Measurements from ENCODE around the gene INSM1.

INSM1 gene

DNA sequence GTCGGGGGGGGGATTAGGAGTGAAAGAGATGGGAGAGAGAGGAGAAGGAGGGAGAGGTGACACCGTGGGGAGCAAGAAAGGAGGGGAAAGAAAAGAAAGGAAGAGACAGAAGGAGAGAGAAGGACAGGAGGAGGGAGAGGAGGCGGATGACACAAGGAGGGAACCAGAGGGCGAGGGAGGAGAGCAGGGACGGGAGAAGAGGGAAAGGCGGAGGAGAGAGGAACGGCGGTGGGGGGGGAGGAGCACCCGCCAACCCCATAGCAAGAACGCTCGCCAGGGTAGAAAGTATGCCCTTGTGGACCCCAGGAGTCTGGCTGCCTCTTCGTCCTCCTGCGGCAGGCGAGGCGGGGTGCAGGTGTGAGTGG is 4.5 kb upstream of the INSM1 start:
- DNase-seq = no peak

DNA sequence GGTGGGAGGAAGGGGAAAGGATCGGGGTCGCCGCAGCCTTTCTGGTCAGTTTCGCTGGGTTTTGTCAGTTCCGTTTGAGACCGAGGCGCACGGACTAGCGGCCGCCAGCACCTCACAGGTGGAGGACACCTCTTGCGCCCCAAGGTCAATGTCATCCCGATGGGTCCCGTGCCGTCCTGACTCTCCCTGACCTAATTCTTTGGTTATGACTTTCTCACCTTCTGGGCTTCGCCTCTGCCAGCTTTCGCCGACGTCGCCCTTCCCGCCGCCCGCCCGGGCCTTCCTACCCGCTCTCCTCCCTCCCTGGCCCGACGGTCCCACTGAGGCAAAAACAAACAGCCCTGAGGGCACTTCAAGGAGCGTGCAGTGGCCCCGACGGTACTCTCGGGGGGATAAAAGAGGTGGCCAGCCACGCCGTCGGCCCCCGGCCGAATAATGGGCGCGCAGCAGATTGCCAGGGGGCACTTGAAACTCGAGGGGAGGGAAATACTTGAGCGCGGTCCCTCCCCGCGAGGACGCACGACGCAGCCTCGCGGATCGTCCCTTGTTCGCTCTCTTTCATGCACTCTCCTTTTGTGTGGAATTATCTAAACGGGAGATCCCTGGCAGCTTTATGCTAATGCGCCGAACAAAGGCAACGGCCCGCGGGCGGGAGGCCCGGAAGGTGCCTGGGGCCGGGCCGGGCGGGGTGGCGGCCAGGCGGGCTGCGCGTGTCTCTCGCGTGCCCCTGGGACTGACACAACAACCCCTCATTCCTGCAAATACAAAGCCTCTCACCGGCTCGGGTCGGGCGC is 3.9 kb upstream of the INSM1 start:
- peak; percentile 50 for DNase-seq

DNA sequence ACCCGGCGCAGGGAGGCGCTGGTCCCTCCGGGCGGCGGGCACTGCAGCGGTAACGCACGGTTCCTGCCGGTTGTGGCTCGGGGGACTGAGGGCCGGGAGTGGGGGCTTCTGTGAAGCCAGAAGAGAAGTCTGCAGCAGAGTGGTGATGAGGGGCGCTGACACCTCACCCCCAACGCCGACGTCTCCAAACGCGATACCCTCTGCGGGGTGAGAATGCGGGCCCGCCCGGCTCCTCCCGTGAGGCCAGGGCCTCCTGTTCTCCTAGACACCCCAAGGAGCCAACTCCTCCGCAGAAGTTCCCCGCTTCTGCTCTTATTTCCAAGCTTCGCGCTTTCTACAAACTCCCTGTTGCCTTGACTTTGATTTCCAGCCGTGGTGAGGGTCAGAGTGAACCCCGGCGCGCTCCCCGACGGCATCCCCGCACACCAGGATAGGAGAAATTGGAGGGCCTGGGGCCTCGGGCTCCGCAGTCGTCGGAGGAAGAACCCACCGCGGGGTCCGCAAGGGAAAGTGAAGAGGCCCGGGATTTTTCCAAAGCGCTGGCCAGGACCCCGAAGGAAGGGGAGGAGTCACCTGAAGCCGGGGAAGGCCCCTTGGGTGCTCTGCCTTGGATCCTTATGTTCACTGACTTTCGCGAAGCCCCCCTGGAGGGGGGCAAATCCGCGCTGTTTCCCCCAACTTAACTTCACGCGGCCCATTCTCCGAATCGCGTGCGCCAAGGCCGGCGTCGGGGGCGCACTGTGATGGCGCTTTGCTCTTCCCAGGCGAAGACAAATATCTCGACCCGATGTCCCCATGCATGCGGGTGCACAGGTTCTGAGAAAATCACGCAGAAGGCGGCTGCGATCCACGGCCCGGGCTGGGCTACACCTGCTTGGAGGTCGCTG is 3.1 kb upstream of the INSM1 start:
- peak; percentile 48 for DNase-seq

DNA sequence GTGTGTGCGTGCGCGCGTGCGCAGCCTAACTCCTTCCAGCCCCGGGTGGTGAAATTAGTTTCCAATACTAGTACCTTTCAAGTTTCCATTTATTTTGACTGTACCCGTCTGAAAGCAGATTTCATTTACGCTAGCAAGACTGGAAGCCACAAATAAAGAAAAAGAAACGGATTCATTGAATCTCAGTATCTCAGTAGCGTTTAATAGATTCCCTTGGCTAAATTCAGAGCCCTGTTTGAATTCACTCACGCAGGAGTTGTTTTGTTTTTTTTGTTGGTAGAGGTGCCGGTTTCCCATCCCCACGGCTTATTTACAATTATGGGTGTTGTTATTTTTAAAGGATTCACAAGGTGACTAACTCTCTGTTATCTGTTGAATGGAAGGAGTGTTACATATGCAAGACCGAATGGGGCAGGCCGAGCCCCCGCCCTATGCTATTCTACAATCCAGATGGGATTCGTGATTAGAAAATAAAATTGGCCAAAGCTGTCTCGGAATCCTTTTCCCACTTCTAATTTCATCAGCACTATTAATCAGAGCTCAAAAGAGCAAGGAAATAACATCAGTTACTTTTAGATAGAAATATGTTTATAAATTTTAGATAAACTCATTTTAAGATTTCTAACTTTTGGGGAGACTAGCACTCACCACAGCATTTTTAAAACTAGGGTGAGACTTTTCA is 2.3 kb upstream of the INSM1 start:
- no peak for DNase-seq

DNA sequence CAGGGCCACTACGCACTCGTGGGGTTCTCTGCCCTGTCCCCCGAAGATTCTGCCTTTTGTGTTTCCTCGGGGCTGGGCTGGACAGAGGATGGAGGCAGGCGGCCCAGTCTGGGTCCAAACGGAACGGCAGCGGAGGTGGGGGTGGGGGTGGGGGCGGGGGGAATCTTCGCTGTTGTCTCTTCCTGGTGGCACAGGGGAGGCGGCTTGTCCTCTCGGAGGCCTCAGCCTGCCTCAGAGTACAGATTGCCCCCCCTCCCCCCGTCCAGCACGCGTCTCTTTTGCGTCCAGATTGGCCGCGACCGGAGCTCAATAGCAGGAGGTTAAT is 1.4 kb upstream of the INSM1 start:
- DNase-seq = no peak

DNA sequence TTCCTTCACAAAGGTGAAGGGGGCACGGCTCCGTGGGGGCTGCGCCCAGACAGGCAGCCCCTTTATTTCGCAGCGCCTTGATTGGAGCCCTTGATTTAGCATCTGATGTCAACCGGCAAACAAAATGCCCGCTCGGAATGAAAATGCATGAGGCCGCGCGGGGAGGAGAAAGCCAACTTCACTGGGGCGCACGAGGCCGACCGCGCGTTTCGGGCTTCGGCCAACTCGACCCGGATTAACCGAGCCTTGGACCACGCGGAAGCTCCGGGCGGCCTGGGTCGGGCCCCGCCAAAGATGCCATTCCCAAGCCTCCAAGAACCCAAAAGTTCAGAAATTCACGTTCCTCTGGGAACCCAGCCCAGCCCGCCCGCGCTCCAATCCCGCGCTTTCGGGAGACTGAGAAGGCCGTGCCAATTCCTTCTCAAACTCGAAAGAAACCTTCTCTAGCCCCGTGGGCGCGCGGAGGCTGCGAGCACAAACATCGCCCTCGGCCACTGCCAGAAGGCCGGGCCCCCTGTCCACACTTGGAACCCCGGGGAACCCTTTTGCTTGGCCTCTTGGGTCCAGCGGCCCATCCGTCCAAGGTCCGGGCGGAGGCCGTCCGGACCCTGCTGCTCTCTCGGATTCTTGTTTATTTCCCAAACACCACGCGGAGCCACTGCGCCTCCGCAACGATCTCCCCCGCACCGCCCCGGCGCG is 879 bp upstream of the INSM1 start:
- peak; percentile 36 for DNase-seq

DNA sequence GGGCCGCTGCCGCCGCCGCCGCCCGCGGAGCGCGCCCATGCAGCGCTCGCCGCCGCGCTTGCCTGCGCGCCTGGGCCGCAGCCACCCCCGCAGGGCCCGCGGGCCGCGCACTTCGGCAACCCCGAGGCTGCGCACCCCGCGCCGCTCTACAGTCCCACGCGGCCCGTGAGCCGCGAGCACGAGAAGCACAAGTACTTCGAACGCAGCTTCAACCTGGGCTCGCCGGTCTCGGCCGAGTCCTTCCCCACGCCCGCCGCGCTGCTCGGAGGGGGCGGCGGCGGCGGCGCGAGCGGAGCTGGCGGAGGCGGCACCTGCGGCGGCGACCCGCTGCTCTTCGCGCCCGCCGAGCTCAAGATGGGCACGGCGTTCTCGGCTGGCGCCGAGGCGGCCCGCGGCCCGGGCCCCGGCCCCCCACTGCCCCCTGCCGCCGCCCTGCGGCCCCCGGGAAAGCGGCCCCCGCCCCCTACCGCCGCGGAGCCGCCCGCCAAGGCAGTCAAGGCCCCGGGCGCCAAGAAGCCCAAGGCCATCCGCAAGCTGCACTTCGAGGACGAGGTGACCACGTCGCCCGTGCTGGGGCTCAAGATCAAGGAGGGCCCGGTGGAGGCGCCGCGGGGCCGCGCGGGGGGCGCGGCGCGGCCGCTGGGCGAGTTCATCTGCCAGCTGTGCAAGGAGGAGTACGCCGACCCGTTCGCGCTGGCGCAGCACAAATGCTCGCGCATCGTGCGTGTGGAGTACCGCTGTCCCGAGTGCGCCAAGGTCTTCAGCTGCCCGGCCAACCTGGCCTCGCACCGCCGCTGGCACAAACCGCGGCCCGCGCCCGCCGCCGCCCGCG is 730 bp downstream of the INSM1 start:
- DNase-seq = peak; percentile 39

DNA sequence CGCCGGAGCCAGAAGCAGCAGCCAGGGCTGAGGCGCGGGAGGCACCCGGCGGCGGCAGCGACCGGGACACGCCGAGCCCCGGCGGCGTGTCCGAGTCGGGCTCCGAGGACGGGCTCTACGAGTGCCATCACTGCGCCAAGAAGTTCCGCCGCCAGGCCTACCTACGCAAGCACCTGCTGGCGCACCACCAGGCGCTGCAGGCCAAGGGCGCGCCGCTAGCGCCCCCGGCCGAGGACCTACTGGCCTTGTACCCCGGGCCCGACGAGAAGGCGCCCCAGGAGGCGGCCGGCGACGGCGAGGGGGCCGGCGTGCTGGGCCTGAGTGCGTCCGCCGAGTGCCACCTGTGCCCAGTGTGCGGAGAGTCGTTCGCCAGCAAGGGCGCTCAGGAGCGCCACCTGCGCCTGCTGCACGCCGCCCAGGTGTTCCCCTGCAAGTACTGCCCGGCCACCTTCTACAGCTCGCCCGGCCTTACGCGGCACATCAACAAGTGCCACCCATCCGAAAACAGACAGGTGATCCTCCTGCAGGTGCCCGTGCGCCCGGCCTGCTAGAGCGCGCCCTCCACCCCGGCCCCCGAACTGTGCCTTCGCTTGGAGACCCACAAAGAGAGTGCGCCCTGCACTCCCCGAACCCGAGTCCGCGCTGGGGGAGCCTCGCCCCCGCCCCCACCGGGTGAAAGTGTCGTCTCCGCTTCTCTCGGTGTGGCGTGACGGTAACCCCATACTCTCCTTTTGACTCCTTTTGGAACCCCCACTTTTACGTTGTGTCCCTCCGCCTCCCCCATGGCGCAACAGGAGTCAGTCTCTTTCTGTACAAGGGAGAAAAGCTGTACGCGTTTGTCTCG is 1.6 kb downstream of the INSM1 start:
- DNase-seq = peak; percentile 46

DNA sequence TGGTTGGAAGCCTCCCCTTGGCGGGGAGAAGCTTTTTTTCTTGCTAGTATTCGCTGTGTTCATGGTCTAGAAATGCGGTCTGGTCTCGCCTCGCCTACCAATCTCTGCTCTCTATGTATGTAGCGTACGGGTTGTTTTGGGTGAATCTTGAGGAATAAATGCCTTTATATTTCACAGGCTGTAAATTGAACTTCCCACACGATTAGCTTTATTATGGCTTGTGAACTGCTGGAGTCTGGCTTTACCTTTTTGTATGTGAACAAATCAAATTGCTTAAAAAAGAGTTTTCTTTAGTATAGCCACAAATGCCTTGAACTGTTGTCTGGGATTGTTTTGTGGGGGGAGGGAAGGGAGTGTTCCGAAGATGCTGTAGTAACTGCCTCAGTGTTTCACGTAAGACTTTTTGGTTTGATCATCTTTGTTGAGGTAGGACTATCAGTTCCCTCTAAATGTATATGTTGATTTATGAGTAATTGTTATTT is 2.2 kb downstream of the INSM1 start:
- DNase-seq = no peak

DNA sequence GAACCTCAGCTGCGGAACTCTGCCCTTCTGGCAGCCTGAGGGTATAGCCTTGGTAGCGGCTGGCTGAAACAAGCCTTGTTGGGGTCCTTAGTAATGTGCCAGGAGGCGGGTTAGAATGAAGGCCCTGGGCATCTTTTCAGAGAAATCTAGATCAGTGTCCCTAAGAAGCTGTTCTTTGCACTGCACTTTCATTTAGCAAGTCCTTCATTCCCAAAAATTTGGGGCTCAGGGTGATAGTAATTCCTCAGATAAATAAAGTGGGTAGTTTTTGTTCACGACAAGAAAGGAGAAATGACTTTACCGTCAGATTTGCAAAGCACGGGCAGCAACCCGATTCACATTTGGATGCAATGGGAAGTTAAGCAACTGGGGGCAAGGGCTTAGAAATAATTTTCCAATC is 3.2 kb downstream of the INSM1 start:
- DNase-seq = no peak

DNA sequence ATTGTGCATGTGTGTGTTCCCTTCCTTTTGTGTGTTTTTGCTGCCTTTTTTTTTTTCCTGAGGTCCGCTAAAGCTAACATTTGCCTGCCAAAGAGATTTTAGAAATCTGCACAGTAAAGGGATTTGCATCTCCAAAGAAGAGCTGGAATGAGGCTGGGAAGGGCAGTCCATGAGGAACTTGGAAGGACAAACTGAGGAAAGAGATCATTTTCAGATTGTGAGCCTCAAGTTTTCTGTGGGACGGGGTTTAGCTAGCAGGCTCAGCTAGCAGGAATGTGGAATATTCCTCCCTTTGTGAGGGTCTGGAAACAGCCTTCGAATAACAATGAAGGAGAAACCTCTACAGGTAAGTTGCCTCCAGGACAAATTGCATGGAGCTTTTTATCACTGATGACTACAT is 3.8 kb downstream of the INSM1 start:
- no peak for DNase-seq

DNA sequence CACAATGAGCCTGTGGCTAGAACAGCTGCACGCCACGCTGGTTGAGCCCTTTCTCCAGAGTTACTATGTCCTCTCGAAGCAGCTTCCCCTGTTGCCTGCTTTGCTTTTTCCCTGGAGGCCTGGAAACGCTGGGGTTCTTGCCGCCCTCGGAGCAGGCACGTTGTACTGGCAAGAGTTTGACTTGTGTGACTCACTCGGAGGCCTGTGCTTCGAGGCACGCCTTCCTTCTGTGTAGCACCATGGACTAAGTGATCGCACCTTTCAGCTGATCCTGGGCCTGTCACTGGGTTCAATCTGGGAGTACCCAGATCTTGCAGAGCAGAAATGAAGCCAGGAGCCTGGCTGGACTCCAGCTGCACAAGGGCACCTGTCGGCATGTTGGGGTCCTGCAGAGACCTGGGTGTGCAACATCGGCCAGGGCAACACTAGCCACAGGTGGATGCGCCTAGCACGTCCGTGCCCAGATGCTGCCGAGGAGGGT is 5.2 kb downstream of the INSM1 start:
- no peak for DNase-seq

DNA sequence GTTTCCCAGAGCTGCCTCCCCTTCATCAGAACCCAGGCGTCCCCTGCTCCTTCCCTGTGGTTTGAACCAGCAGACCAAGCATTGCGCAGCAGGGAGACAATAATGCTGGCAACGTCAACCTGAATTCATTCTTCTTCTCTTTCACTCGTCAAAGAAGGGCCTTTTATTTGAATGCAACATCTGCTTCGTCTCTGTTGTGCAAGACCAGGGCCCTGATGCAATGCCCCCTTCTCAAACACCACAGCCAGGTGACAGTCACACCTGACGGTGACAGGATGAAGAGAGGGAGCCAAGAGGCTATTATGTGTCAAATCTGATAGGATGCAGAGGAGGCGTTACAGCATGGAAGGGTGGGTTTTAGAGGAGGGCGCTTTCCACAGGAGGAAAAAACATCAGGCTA is 8.0 kb downstream of the INSM1 start:
- DNase-seq = no peak

DNA sequence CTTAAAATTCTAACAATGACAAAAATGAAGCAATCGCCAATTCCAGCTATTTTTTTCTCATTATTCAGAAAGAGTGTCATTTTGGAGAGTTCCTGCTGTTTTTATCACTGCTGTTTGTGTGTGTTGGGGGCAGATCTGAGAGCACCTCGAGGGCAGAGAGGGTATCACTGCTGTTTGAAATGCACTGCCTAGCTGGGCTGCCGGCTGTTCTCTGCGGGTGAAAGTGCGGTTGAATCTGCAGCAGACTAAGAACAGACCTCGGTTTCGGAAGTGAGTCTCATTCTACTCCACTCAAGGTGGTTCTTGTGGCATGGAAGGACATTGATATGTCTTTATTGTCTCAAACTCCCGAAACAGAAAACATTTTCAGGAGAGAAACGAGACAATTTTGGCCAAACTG is 18.3 kb downstream of the INSM1 start:
- DNase-seq = no peak

DNA sequence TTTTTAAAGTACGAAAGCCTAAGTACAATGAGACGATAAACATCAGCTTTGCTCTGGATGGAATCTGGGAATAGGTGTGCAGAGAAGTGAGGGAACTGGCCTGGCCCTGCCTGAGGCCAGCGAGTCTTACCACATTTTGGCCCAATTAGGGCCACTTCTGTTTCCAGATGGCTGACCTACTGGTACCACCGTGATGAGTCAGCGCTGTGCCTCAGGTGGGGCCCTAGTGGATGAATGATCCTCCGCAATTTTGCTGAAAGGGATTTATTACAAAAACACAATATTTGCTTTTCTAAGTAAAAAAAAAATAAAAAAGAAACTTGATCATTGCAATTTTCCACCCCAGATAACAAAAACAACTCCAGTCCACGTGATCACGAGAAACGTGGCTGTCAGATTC is 22.5 kb downstream of the INSM1 start:
- DNase-seq = no peak

DNA sequence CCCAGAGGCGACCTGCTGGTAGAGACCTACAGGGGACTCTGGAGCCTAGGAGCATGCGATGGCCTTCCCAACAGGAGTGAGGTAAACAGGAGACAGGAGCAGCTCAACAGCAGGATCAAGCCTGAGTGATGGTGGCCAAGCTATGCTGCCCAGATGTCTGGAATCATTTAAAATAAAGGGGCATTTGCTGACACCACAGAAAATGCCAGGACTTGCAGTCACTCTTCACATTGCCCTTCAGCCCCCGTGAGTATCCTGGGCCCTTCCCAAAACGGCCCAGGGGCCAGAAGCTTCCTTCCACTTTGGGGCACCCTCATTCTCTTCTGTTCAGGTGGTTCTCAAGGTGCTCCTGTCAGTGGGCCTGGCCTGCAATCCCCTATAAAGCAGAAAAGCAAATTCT is 23.2 kb downstream of the INSM1 start:
- no peak for DNase-seq

DNA sequence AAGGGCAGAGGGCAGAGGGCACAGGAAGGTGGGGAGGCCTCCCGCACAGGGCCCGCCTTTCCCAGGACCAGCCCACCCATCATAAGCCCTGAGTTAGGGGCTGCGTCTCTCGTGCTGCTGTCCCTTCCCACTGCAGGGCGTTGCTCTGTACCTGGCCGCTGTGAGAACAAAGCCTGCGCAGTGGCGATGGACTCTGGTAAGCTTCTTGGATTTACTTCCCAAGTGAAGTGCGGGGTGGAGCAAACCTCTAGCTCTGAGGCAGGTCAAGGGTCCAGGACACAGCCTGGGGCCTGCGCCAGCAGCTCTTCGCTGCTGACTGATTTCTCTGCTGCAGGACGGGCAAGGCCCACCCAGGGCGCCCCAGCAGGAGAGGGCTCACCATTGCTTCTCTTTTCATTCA is 23.9 kb downstream of the INSM1 start:
- DNase-seq = no peak

DNA sequence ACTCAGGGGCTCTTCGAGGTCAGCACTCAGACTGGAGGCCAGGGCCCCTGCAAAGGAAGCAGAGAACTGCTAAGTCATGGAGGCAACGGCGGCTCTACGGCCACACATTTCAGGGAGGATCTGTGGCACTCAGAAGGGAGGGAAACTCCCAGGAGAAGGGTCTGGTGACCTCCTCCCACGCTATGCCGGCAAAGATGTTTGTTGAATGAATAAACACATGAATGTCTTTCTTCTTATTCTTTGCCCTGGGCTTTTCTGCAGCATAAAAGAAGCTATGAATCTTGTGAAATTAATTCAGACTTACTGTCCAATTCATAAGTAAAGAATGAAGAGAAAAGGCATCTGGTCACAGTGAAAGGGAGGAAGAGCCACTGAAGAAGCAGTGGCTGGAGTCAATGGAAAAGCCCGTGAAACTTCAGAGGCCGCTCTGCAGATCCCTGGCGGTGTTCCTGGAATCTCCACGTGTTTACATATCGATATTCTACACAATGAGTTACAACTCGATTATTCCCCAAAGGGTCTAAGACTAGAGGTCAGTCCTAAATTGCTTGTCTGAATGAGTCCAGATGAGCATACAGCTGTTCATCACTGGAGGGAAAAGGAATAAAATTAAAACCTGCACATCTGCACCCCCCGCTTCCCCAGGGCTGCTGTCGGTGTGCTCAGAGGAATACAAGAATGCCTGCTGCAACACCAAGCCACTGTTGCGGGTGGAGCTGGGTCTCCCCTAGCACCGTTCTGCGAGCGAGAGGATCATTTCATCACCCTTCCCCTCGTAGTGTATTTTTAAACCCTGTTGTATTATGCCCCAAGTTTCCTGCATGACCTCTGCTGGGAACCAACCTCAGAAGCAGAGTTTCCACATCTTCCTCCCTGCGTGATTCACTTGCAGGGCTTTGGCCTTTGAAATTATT is 25.6 kb downstream of the INSM1 start:
- DNase-seq = no peak

DNA sequence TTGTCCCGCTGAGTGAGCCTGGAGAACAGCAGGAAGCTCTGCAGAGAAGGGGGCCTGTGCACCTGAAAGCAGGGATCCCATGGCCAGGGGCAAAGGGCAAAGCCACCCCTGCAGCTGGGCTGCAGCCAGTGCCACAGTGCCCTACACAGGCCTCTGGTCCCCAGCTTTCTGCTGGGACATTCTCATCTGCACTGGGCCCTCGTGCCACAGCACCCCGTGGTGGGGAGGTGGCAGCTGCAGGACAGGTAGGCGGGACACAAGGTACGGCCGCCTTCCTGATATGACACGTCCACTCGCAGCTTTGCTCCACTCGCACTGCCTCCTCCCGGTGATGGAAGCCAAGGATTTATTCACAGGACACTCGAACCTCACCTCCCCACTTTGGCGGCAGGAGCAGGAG is 27.2 kb downstream of the INSM1 start:
- no peak for DNase-seq

All from stimulated activated CD8-positive, alpha-beta memory T cell treated with anti-CD3 and anti-CD28 coated beads, Interleukin-4, amount 100 ng/mL, for 48 hours (primary cell).